Neutrophil (primary cell): Measurements from ENCODE around the gene URB1.

Experiments
- H3K27ac ChIP-seq: fragments of 200-600 bp; sonication (generic); 2 replicates; pipeline ENCODE4 v1.5.1; 2016; ENCODE audit warnings: mild to moderate bottlenecking, moderate library complexity
- H3K27me3 ChIP-seq: fragments of 200-600 bp; sonication (generic); 2 replicates; pipeline ENCODE4 v1.6.0; 2016; ENCODE audit warnings: mild to moderate bottlenecking
- H3K36me3 ChIP-seq: fragments of 200-600 bp; sonication (generic); 2 replicates; pipeline ENCODE4 v1.5.1; 2017
- H3K4me1 ChIP-seq, 2 experiments: fragments of 200-600 bp in 1 of 2; sonication (generic) in 1 of 2; 1 replicate in 1 of 2; 2 replicates in 1 of 2; pipeline versions ENCODE4 v1.5.1 to v1.6.1; 2013 to 2016; ENCODE audit warnings: low read depth in 1 of 2, low read length in 1 of 2, mild to moderate bottlenecking in 1 of 2, moderate library complexity in 1 of 2; ENCODE audit not compliant: control insufficient read depth in 1 of 2, insufficient read depth in 1 of 2
- H3K4me3 ChIP-seq, 2 experiments: fragments of 200-600 bp in 1 of 2; sonication (generic) in 1 of 2; 1 replicate in 1 of 2; 2 replicates in 1 of 2; pipeline ENCODE4 v1.5.1; 2013 to 2016; ENCODE audit warnings: low read depth in 1 of 2, low read length in 1 of 2, mild to moderate bottlenecking in 1 of 2, moderate library complexity in 1 of 2
- H3K9me3 ChIP-seq: fragments of 200-600 bp; sonication (generic); 2 replicates; pipeline ENCODE4 v1.5.1; 2016
- CTCF ChIP-seq: fragments of 200-600 bp; sonication (generic); IDR thresholded peaks from 2 replicates; pipeline ENCODE4 v1.5.1; 2016; ENCODE audit warnings: antibody characterized with exemption

Gene URB1

DNA sequence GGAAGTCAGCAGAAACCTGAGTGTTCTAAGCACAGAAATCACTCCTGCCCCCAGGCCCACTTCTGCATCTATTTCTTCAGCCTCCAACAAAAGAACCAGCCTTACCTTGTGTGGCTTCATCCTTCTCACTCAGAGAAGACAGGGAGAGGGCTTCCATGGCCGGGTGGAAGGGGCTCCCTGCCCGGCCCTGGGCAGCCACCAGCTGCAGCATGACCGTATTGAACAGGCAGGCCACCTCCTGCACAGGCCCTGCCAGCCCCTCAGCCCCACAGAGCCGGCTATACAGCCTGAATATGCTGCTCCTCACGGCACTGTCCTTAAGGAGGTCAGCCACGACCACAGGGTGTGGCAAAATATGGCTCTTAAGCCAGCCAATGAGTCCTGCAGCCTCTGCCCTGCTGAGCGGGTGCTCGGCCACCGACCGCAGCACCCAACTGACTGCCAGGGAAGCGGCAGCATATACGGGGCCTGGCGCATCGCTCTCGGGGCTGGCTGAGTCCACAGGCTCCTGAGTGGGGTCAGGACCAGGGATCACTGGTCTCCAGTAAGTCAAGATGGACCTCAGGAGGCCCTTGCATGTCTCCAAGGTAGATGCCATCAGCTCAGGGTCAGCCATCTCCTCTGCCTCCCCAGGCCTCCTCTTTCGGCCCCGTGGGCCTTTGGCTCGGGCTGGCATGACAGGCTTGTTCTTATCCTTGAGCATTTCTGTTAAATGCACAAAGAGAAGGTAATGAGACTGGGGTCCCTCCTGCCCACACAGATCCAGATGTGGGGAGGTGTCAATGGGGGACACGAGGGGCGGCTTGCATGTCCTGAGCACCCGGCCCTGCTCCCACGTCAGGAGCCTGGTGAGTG, 76.2 kb downstream of the URB1 start:
- no peak for TF ChIP-seq CTCF
- Histone ChIP-seq H3K27me3 (no peaks in the 10 kb centered on the region), H3K4me1 (no peaks in the 10 kb centered on the region), H3K4me3 (no peak overlapping the region), H3K9me3 (no peaks in the 10 kb centered on the region), H3K27ac (no peak overlapping the region), H3K36me3 (peaks cover 45% of the 10 kb centered on the region)

DNA sequence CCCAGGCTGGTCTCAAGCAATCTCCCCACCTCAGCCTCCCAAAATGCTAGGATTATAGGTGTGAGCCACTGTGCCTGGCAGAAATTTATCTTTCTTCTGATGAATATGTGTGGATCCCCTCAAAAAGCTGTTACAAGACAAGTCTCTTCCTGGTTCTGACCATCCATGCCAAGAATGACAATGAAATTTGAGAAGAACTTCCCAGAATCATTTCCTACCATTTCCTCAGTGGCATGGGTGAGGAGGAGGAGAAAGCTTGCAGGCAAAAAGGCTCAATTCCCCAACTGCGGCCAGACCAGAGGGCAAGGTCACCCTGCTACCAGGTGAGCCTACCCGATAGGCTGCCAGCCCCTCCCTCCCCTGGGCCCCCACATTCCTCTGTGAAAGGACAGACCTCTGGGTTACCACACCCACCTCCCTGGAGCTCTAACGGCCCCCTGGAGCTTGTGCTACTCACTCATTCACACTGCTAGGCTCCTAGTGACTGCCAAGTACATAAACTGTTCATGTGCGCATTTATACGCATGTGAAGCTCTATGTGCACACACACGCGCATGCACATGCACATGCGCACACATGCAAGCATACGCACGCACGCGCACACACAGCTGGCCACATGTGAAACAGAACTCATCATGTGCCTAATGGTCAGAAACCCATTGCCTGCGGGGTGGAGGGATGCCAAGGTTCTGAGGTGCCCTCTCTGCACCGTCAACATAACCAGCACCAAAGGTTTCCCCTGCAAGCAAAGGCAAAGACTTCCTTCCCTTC, 77.1 kb downstream of the URB1 start:
- Histone ChIP-seq H3K9me3 (no peaks in the 10 kb centered on the region), H3K4me1 (no peaks in the 10 kb centered on the region), H3K36me3 (peaks cover 45% of the 10 kb centered on the region), H3K27ac (no peak overlapping the region), H3K27me3 (no peaks in the 10 kb centered on the region), H3K4me3 (no peak overlapping the region)
- TF ChIP-seq CTCF, result no peak

GRCh38 chr21:32314806-32315205, 78.0 kb downstream of the URB1 start:
- no peaks in the 10 kb centered on the region for H3K27me3 ChIP-seq
- no peaks in the 10 kb centered on the region for H3K9me3 ChIP-seq
- H3K27ac ChIP-seq, result no peak overlapping the region
- H3K4me1 ChIP-seq, result no peaks in the 10 kb centered on the region
- H3K4me3 ChIP-seq, result no peak overlapping the region
- no peak for TF ChIP-seq CTCF
- H3K36me3 ChIP-seq, result peaks cover 38% of the 10 kb centered on the region

DNA sequence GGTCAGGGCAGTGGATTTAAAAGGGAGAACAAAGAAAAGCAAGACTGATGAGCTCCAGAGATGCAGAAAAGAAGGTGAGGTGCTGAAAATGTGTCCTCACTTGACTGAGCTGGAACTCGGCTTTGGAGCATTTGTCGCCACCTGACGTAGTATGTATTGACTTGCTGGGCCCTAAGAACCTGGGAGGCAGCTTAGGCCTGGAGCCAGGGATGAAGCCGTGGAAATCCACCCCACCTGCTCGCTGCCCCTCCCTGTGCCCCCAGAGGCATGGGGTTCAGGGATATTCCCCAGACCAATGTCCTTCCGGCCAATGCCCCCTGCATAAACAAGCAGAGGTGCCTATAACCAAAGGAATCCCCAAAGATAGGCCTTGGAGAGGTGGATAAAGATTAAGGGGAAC, 79.8 kb downstream of the URB1 start:
- H3K36me3 ChIP-seq, result peaks cover 22% of the 10 kb centered on the region
- no peak for TF ChIP-seq CTCF
- no peak overlapping the region for H3K27ac ChIP-seq
- no peaks in the 10 kb centered on the region for H3K4me1 ChIP-seq
- H3K9me3 ChIP-seq, result no peaks in the 10 kb centered on the region
- no peaks in the 10 kb centered on the region for H3K27me3 ChIP-seq
- no peak overlapping the region for H3K4me3 ChIP-seq

DNA sequence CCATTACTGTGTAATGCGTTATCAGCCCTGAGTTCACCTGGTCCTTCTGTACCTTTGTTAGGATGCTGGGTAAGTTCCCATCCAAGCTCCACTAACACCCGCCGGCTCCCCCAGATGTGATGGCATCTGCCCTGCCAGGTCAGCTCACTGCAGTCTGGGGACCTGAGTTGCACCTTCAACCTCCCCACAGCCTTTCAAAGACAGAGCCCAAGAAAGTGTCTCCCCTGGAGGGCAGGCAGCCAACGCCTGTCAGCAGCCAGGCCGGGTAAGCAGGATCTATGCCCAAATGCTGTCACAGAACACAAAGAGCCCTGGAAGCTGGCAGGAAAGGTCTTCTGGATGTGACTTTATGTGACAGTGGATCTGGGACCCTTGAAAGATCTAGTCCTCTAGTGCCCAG, 80.5 kb downstream of the URB1 start:
- H3K4me3 ChIP-seq, result no peak overlapping the region

More for the DNA sequence above, 80.5 kb downstream of the URB1 start:
- Histone ChIP-seq H3K4me1 (no peaks in the 10 kb centered on the region), H3K36me3 (peaks cover 16% of the 10 kb centered on the region), H3K9me3 (no peaks in the 10 kb centered on the region), H3K27me3 (no peaks in the 10 kb centered on the region), H3K27ac (no peak overlapping the region)
- no peak for TF ChIP-seq CTCF
